Mucosa of stomach (tissue), 1 donor: Measurements from ENCODE around the gene COG8.
A peak's percentile ranks its signal among the peaks of the same experiment; 100 is the strongest.

Source experiments
- H3K27me3 ChIP-seq: one replicate; pipeline ENCODE4 v1.7.0; 2013; ENCODE audit warnings: mild to moderate bottlenecking, low read length; ENCODE audit not compliant: control insufficient read depth, insufficient read depth
- H3K36me3 ChIP-seq: one replicate; pipeline ENCODE4 v1.7.0; 2013; ENCODE audit warnings: low read length; ENCODE audit not compliant: control insufficient read depth, insufficient read depth
- H3K4me1 ChIP-seq: one replicate; pipeline ENCODE4 v1.7.0; 2013; ENCODE audit warnings: mild to moderate bottlenecking, low read length; ENCODE audit not compliant: control insufficient read depth, insufficient read depth
- H3K4me3 ChIP-seq: one replicate; pipeline ENCODE4 v1.7.0; 2013; ENCODE audit warnings: low read length
- H3K9ac ChIP-seq: one replicate; pipeline ENCODE4 v1.7.0; 2013; ENCODE audit warnings: mild to moderate bottlenecking, low read length, moderate library complexity
- H3K9me3 ChIP-seq: one replicate; pipeline ENCODE4 v1.7.0; 2013; ENCODE audit warnings: mild to moderate bottlenecking, low read length, moderate library complexity; ENCODE audit not compliant: control insufficient read depth
- donor health status: Pancreatic carcinoma.

COG8 gene

DNA sequence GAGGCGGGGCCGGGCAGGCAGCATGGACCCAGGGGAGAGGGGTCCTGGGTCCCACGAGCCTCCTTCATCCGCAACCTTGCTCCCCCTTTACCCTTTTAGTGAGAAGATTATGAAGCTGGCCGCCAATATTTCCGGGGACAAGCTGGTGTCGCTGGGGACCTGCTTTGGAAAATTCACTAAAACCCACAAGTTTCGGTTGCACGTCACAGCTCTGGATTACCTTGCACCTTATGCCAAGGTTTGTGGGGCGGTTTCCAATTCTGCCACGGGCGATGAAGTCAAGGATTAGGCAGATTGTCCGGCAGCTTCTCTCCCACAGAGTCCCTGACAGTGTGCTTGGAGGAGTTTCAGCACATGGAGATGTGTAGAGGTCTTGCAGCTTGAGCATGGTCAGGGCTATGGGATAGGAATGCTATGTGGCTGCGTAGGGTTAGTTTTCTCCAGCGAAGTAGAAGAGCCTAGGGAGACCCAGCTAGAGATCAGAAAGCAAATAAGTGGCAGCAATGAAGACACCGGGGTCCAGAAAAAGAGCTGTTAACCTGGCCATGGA is 806 bp upstream of the COG8 start:
- Histone ChIP-seq H3K4me1 (peaks cover 7% of the 10 kb centered on the region), H3K4me3 (peak overlapping the region; percentile 85), H3K9me3 (no peaks in the 10 kb centered on the region), H3K36me3 (no peaks in the 10 kb centered on the region), H3K9ac (peak overlapping the region; percentile 78), H3K27me3 (no peaks in the 10 kb centered on the region)

GRCh38 chr16:69338557-69339288 is 641 bp downstream of the COG8 start:
- Histone ChIP-seq H3K9me3 (no peaks in the 10 kb centered on the region), H3K27me3 (no peaks in the 10 kb centered on the region), H3K4me3 (peak overlapping the region; percentile 85), H3K36me3 (peaks cover 6% of the 10 kb centered on the region), H3K9ac (peak overlapping the region; percentile 78), H3K4me1 (peaks cover 7% of the 10 kb centered on the region)

- Histone ChIP-seq H3K4me1 (peaks cover 7% of the 10 kb centered on the region), H3K9me3 (no peaks in the 10 kb centered on the region), H3K4me3 (no peak overlapping the region), H3K9ac (no peak overlapping the region), H3K27me3 (no peaks in the 10 kb centered on the region), H3K36me3 (peaks cover 6% of the 10 kb centered on the region)
These were observed 4.7 kb downstream of the COG8 start for GRCh38 chr16:69334696-69335095.

- H3K36me3 ChIP-seq: peaks cover 6% of the 10 kb centered on the region
These were observed 8.9 kb downstream of the COG8 start, which contains the start of gene PDF for GRCh38 chr16:69330286-69331109. Gene PDF, minus strand, starts transcription at chr16:69330588. Its CDS starts 18 bp downstream, at chr16:69330570.

GRCh38 chr16:69329369-69330285 is 9.7 kb downstream of the COG8 start:
- Histone ChIP-seq H3K27me3 (no peaks in the 10 kb centered on the region), H3K9me3 (no peaks in the 10 kb centered on the region), H3K36me3 (peaks cover 6% of the 10 kb centered on the region), H3K9ac (peak overlapping the region; percentile 78), H3K4me3 (peak overlapping the region; percentile 49), H3K4me1 (peaks cover 36% of the 10 kb centered on the region)

More at GRCh38 chr16:69330286-69331109, 8.9 kb downstream of the COG8 start, which contains the start of gene PDF:
- peak within 1 kb of the TSS; percentile 49 for H3K4me3 ChIP-seq
- H3K27me3 ChIP-seq: no peaks in the 10 kb centered on the region
- H3K9ac ChIP-seq: peak within 1 kb of the TSS; percentile 78
- H3K4me1 ChIP-seq: peaks cover 35% of the 10 kb centered on the region
- no peaks in the 10 kb centered on the region for H3K9me3 ChIP-seq

DNA sequence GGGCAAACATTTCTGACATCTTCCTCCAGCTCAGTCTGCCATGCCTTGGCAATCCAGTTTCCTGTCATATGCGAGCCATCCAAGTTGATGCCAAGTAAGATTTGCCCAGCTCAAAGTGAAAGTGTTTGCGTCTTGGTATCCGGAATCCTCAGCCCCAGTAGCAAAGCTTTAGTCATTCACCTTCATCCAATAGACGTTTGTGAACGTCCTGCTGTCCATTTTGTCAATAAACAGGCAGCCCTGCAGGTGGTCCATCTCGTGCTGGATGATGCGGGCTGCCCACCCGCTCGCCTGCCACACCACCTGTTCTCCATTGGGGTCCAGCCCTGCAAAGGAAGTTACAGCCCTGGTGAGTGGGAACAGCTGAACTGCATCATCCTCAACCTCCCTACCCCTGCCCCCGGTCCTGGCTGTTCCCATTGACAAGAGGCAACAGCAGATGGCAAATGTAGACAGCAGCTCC is 10.5 kb downstream of the COG8 start:
- peak overlapping the region; percentile 49 for H3K4me3 ChIP-seq

DNA sequence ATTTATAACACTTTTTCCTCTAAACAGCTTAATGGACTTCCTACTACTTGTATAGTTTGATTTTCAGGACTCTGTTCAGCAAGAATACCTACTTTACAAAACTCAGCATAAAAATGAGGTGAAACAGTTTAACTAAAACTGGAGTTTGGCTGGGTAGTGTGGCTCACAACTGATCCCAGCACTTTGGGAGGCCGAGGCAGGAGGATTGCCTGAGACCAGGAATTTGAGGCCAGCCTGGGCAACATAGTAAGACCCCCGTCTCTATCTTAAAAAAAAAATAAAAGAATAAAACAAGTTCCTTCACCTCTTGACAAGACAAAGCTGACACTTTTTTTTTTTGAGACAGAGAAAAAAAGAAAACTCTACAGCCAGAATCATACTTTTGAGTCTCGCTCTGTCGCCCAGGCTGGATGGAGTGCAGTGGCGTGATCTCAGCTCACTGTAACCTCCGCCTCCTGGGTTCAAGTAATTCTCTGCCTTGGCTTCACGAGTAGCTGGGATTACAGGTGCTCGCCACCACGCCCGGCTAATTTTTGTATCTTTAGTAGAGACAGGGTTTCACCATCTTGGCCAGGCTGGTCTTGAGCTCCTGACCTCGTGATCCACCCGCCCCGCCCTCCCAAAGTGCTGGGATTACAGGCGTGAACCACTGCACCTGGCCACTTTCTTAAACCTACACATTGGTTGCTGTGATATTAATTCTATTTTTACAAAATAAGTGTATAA is 11.6 kb downstream of the COG8 start:
- H3K4me1 ChIP-seq: peaks cover 45% of the 10 kb centered on the region
- H3K4me3 ChIP-seq: no peak overlapping the region
- H3K9me3 ChIP-seq: no peaks in the 10 kb centered on the region
- H3K36me3 ChIP-seq: peaks cover 4% of the 10 kb centered on the region
- no peak overlapping the region for H3K9ac ChIP-seq
- H3K27me3 ChIP-seq: no peaks in the 10 kb centered on the region

More for the DNA sequence above, 10.5 kb downstream of the COG8 start:
- peaks cover 44% of the 10 kb centered on the region for H3K4me1 ChIP-seq
- no peaks in the 10 kb centered on the region for H3K9me3 ChIP-seq
- no peaks in the 10 kb centered on the region for H3K27me3 ChIP-seq
- peaks cover 1% of the 10 kb centered on the region for H3K36me3 ChIP-seq
- H3K9ac ChIP-seq: peak overlapping the region; percentile 78

DNA sequence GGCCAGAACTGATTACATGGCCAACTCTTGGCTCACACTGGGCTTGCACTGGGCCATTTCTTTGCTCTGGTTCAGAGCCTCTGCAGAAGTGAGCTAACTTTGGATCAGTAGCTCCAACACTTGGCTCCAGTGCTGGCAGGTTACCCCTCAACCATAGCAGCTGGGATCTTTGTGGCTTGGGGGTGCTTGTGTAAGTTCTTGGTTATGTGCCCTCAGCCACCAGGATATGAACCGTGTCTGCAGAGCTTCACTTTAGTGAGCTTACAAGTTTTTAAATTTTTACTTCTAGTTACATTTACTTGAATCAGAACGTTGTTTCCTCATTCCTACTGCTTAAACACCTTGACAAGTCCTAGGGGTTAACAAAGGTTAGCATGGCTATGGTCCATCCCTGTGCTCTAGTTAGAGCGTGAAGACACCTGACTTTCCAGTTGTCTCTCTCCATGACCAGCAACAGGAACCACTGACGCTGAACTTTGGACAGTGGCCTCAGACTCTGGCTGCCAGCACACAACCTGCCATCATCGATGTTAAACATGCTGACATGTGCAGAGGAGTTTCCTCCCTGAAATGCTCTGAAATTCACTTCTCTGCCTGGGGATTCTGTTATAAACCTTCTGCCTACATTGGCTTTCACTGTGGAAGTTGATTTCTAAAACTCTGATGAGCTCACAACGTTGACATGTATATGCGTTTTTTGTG is 13.0 kb downstream of the COG8 start:
- Histone ChIP-seq H3K9ac (no peak overlapping the region), H3K9me3 (no peaks in the 10 kb centered on the region), H3K4me3 (no peak overlapping the region), H3K27me3 (no peaks in the 10 kb centered on the region), H3K36me3 (peaks cover 7% of the 10 kb centered on the region), H3K4me1 (peaks cover 45% of the 10 kb centered on the region)

DNA sequence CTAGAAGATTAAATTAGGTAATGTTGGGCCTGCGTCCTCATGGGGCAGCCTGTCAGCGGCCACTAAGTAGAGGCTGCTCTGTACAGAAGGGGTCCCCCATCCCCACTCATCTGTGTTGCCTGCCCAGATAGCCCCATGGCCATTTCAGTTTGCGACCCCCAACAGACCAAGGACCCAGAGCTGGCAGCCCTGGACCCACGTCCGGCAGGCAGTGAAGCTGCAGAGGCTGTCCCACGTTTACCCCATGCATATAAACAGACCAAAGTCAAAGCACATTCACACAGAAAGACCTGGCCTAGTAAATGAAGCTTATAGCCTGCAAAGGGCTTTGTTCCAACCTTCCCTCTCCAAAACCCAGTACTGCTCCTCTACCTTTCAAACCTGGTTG is 13.6 kb downstream of the COG8 start:
- Histone ChIP-seq H3K27me3 (no peaks in the 10 kb centered on the region), H3K4me3 (no peak overlapping the region), H3K4me1 (peaks cover 45% of the 10 kb centered on the region), H3K36me3 (peaks cover 8% of the 10 kb centered on the region), H3K9me3 (no peaks in the 10 kb centered on the region), H3K9ac (no peak overlapping the region)

GRCh38 chr16:69324585-69325253 is 14.6 kb downstream of the COG8 start:
- H3K36me3 ChIP-seq: peaks cover 19% of the 10 kb centered on the region
- no peaks in the 10 kb centered on the region for H3K27me3 ChIP-seq
- H3K4me1 ChIP-seq: peaks cover 45% of the 10 kb centered on the region
- no peaks in the 10 kb centered on the region for H3K9me3 ChIP-seq
- no peak overlapping the region for H3K4me3 ChIP-seq
- H3K9ac ChIP-seq: no peak overlapping the region
